Stimulated activated CD4-positive, alpha-beta T cell treated with anti-CD3 and anti-CD28 coated beads, Interleukin-12 subunit alpha, Interleukin-12 subunit beta, amount 100 ng/mL, for 24 hours (primary cell): ENCODE results near the gene MED26.

Experiments used
- DNase-seq, 2 experiments: peaks; one replicate each; pipeline ENCODE4 v3.0.0-alpha.2; 2020; ENCODE audit warnings: low read depth in 2 of 2

Gene MED26

GRCh38 chr19:16649734-16650133 lies 21.7 kb upstream of the MED26 start:
- no peak for DNase-seq

- no peak for DNase-seq
Observed at GRCh38 chr19:16645140-16645539, 17.1 kb upstream of the MED26 start.

GRCh38 chr19:16641695-16642094 lies 13.7 kb upstream of the MED26 start:
- DNase-seq, result no peak

- no peak for DNase-seq
Observed at GRCh38 chr19:16640951-16641350, 12.9 kb upstream of the MED26 start.

- DNase-seq, result no peak
Observed at GRCh38 chr19:16638666-16639065, 10.7 kb upstream of the MED26 start.

GRCh38 chr19:16637535-16637934 lies 9.5 kb upstream of the MED26 start:
- DNase-seq, result no peak

GRCh38 chr19:16631465-16631864 lies 3.5 kb upstream of the MED26 start:
- DNase-seq, result no peak

- DNase-seq, result no peak
Observed at GRCh38 chr19:16628984-16629691, 1.1 kb upstream of the MED26 start.

GRCh38 chr19:16627928-16628182 lies 149 bp downstream of the MED26 start:
- DNase-seq, result no peak

- no peak for DNase-seq
Observed at GRCh38 chr19:16627193-16627927, 644 bp downstream of the MED26 start.

GRCh38 chr19:16626796-16627192 lies 1.2 kb downstream of the MED26 start:
- DNase-seq, result no peak

GRCh38 chr19:16625163-16625958 lies 2.6 kb downstream of the MED26 start:
- DNase-seq, result no peak

GRCh38 chr19:16624236-16624635 lies 3.8 kb downstream of the MED26 start:
- DNase-seq, result no peak

GRCh38 chr19:16623576-16623975 lies 4.4 kb downstream of the MED26 start:
- DNase-seq, result no peak

- no peak for DNase-seq
Observed at GRCh38 chr19:16623066-16623465, 4.9 kb downstream of the MED26 start.

GRCh38 chr19:16621165-16621800 lies 6.7 kb downstream of the MED26 start:
- DNase-seq, result no peak

GRCh38 chr19:16620584-16620983 lies 7.4 kb downstream of the MED26 start:
- no peak for DNase-seq

- DNase-seq, result no peak
Observed at GRCh38 chr19:16620018-16620417, 8.0 kb downstream of the MED26 start.

- DNase-seq, result no peak
Observed at GRCh38 chr19:16619457-16619856, 8.5 kb downstream of the MED26 start.

GRCh38 chr19:16618248-16618647 lies 9.8 kb downstream of the MED26 start:
- DNase-seq, result no peak

GRCh38 chr19:16615808-16616207 lies 12.2 kb downstream of the MED26 start:
- DNase-seq, result no peak

GRCh38 chr19:16614941-16615340 lies 13.1 kb downstream of the MED26 start:
- DNase-seq, result no peak
